Measurements from ENCODE around the gene RANGRF. TPM values are rescaled to one million over a fixed set of nuclear protein-coding genes. Genes with fewer than 3 reads are reported as not detected.
A peak's percentile ranks its signal among the peaks of the same experiment; 100 is the strongest.

The RANGRF gene
- total RNA-seq, 1 donor = 18.9 TPM

DNA sequence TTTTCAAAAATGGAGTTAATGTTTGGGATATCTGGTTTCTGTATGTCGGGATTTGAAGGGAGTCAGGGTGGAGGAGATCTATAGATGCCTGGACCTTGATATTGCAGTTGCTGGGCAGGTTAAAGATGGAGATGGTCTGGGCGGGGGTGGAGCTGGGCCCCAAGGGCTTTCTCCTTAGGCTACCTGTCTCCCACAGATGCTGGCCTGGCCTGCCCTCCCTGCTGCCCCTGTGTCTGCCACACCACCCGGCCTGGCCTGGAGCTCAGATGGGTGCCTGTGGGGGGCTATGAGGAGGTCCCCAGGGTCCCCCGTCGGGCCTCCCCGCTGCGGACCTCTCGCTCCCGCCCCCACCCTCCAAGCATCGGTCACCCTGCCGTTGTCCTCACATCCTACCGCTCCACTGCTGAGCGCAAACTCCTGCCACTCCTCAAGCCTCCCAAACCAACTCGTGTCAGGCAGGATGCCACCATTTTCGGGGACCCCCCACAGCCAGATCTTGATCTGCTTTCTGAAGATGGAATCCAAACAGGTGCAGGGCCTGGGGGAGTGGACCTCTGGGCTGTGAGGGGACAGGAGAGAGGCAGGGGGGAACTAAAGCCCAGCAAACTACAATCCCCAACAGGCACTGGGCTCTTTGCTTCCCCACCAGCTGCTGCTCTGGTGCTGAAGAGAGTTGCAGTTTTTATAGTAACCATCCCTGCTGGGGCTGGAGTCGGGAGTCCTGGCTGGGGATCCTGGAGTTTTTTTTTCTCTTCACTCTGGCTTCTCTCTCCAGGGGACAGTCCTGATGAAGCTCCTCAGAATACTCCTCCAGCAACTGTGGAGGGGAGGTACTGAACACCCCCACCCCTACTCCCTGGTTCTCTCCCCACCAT lies 24.5 kb downstream of the RANGRF start:
- no peak for DNase-seq (ENCODE audit: low read depth in 2 of 3, low spot score in 2 of 3)

DNA sequence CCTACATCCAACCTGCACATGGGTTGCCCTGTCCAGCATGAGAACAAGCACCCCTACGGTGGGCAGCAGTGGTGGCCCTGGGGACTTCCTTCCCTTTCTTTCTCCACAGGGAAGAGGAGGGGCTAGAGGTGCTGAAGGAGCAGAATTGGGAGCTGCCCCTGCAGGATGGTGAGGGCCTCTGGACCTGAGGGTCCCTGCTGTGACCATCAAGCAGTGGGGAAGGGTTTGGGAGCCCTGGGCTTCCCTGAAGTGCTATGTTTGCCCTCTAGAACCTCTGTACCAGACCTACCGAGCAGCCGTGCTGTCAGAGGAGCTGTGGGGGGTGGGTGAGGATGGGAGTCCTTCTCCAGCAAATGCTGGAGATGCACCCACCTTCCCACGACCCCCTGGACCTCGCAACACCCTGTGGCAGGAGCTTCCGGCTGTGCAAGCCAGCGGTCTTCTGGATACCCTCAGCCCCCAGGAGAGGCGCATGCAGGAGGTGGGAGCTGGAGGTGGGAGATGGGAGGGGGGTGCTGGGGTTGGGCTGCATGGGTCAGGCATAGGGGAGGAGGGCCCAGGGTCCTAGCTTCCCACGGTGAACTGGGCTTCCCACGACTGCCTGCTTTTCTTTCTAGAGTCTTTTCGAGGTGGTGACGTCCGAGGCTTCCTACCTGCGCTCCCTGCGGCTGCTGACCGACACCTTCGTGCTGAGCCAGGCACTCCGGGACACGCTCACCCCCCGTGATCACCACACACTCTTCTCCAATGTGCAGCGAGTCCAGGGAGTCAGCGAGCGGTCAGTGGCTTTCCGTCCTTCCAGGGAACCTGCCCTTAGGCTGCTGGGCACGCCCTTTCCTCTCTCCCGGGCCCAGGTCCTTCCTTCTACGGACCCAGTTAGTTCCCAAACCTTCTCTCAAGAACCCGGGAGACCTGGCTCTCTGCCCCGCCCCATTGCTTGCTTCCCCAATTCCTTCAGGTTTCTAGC lies 26.6 kb downstream of the RANGRF start:
- DNase-seq (ENCODE audit: low read depth in 2 of 3, low spot score in 2 of 3) = no peak

DNA sequence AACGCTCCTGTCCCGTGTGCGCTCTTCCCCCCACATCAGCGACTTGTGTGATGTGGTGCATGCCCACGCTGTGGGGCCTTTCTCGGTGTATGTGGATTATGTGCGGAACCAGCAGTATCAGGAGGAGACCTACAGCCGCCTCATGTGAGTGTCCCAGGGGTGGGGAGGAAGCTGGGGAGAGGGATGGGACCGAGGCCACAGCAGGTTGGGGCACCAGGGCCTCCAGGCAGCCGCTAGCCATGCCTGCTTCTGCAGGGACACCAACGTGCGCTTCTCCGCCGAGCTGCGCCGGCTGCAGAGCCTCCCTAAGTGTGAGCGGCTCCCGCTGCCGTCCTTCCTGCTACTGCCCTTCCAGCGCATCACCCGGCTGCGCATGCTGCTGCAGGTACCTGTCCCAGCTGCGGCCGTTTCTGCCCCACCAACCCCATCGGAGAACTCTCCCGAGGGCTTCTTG lies 27.3 kb downstream of the RANGRF start:
- DNase-seq (ENCODE audit: low read depth in 2 of 3, low spot score in 2 of 3) = no peak

DNA sequence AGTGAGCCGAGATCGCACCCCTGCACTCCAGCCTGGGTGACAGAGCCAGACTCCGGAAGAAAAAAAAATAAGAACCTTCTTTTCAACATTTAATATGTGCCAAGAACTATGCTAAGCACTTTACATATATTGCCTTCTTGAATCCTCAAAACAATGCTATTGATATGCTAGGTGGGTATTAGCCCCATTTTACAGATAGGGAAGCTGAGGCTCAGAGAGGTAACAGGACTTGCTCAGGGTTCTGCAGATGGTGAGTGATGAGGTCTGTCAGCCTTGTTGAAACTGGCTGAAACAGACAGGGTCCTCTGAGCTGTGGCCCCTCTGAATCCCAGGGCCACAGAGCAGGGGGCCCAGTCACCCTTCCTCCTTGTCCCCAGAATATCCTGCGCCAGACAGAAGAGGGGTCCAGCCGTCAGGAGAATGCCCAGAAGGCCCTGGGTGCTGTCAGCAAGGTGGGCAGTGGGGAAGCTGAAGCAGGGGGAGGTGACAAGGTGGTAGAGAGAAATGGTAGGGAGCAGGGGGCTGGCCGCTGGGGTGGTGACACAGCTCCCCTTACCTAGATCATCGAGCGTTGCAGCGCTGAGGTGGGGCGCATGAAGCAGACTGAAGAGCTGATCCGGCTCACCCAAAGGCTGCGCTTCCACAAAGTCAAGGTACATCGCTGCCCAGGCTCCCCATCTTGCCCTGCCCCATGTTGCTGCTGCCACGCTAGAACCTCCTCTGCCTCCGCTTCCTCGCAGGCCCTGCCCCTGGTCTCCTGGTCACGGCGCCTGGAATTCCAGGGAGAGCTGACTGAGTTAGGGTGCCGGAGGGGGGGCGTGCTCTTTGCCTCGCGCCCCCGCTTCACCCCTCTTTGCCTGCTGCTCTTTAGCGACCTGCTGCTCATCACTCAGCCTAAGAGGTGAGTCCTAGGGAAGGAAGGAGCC lies 29.8 kb downstream of the RANGRF start:
- DNase-seq (ENCODE audit: low read depth in 2 of 3, low spot score in 2 of 3) = no peak

DNA sequence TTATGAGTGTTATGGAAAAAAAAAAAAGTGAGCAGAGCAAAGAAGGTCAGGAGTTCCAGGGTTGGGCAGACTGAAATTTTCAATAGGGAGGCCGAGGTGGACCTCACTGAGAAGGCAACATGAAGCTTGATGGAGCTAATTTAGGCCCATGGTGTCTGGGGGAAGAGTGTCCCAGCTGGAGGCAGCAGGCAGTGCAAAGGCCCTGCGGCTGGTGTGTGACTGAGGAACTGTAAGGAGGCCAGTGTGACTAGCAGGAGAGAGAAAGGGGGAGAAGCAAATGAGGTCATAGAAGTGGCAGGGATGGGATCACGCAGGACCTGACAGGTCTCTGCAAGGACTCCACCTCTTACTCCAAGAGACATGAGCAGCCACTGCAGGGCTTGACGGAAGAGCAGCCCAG lies 31.8 kb downstream of the RANGRF start:
- DNase-seq (ENCODE audit: low read depth in 2 of 3, low spot score in 2 of 3) = no peak

DNA sequence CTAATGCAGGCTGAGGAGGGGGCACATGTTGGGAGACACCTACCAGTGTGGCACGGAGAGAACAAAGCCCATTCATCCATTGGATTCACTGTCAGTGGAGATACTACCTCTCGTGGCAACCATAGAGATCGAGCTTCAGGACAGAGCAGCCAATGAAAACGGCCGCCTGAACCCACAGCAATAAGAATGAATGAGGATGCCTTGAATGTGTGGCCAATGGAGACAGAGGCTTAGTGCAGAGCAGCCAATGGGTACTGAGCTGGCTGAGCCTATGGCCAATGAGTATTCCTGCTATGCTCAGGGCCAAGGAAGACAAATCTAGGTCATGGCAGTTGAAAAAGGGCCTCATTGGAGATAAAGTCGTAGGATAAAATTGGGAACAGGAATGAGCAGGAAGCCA lies 32.5 kb downstream of the RANGRF start:
- no peak for DNase-seq (ENCODE audit: low read depth in 2 of 3, low spot score in 2 of 3)

DNA sequence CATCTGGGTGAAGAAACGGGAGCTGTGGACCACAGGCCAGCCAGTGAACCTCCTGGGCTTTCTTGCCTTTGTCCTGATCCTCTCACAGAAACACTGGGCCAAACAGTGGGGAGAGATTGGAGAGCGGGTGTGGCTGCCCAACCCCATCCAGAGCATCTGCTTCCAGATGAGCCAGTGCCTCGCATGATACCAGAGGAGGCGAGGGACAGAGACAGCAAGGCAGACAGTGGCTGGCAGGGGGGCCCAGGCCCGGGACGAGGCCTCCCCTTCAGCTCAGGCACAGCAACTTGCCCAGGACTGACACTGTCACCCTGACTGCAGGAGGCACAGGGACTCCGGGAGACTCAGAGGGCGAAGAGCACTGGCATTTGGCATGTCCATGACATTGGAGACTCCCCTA lies 33.6 kb downstream of the RANGRF start:
- DNase-seq (ENCODE audit: low read depth in 2 of 3, low spot score in 2 of 3) = no peak

DNA sequence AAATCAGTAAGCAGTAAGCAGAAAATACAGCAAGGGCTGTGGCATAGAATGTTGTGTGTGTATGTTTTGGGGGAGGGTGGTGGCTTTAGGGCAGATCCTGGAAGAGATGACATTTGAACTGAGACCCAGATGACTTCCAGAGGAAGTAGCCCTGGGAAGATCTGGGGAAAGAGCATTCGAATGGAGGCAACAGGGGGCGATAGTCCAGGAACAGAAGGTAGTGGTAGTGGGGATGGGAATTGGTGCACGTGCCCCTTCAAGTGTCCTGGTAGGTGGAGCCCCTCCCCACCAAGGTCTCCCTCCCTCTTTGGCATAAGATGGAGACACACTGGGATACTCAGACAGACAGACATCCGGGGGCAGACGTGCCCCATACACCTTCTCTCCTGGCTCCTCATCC lies 35.7 kb downstream of the RANGRF start:
- DNase-seq (ENCODE audit: low read depth in 2 of 3, low spot score in 2 of 3) = no peak

DNA sequence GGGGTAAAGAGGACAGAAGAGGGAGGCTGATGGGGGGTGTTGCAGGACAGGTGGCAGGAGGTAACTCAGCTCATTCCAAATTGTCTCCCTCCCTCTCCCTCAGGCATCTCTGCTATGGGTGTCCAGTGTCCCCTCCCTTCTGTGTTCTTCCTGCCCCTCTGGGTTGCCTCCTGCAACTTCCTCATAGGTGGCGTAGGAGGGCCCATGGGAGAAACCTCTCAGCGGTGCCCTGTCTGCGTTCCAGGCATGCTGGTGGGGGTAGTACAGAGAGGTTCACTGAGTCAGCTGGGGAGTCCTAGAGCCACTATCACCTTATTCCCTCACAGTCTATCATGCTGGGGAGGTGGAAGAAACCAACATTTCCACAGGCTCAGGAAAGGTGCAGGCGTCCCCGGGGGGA lies 36.5 kb downstream of the RANGRF start:
- peak in 1 of 3 donors; percentile 18 for DNase-seq (ENCODE audit: low read depth in 2 of 3, low spot score in 2 of 3)

DNA sequence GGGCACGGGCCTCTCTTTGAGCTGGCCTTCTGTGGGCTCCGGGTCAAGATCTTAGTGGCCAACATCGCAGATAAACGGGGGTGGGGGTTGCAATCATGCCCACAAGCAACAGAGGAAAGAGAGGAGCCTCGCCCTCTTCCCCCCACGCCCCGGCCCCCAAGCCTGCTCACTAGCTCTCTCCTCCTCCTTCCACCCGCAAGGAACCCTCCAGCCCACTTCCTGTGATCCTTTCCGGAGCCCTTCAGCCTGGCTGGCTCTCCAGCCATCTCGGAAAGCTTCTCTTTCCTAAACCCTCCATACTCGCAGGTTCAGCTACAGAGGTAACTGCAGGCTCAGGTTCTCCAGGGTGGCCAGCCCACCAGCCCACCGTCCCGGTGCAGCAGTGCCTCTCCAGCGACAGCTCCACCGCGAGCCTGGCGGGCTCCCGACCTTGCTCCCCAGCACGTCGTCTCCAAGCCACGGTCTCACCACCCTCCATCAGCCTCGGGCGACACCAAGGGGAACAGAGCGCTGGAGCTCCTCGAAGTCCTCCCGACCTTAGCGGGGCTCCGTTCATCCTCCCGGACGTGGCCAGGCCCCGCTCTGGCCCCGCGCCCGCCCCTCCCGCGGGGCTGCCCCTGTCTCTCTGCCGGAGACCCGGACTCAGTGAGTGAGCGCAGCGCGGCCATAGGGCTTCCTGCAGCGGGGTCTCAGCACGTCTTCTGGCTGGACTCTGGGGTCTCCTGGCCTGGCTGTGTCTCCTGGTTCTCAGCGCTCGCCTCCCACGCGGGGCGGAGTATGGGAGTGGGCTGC lies 38.2 kb downstream of the RANGRF start:
- peak in 2 of 3 donors; percentile 54 to 61 for DNase-seq (ENCODE audit: low read depth in 2 of 3, low spot score in 2 of 3)

DNA sequence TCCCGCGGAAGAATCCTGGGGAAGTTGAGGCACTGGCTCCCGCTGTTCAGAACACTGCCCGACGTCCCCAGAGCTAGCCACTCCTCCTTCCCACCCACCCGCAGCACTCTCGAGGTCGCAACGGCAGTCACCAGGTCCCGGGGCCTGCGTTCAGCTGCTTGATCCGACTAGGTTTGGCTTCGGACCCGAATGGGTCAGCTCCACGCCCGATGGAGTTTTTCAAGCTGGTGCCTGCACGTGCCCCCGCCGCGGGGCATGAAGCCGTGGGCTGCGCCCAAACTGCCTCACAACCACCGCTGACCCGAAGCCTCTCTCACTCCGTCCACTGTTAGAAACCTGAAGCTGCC lies 38.8 kb downstream of the RANGRF start:
- DNase-seq (ENCODE audit: low read depth in 2 of 3, low spot score in 2 of 3) = no peak

DNA sequence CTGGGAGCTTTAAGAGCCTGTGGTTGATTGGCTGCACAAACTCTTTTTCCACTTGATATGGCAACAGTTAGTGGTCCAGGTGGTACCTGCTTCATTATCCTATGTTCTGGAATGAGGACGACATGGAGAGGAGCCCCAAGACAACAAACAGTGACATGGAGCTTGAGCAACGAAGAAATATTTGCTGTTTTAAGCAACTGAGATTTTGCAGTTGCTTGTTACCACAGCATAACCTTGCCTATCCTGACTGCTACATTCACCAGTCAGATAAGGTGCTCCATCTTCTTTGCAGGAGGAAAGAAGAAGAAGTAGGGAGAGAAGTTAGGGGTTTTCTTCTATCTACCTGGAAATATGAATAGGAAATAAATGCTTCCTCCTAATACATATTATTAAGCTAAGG lies 43.7 kb downstream of the RANGRF start:
- no peak for DNase-seq (ENCODE audit: low read depth in 2 of 3, low spot score in 2 of 3)

DNA sequence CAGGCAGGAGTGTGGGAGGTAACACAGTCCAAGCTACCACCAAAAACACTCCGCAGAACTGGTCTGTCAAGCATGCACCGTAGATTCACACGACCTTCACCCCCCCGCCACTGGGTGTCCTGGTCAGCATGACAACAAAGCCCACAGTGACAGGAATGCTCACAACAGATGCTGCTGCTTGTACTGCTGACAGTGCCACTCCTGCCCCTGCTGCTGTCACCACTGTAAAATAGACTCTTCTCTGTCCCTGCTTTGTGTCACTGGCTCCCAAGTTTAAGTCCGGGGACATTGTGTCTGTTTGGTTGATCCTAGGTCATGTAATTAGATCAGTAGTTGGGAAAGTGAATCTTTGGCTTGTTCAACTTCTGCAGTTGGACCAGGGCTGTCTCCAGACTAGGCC lies 44.2 kb downstream of the RANGRF start:
- DNase-seq (ENCODE audit: low read depth in 2 of 3, low spot score in 2 of 3) = no peak

DNA sequence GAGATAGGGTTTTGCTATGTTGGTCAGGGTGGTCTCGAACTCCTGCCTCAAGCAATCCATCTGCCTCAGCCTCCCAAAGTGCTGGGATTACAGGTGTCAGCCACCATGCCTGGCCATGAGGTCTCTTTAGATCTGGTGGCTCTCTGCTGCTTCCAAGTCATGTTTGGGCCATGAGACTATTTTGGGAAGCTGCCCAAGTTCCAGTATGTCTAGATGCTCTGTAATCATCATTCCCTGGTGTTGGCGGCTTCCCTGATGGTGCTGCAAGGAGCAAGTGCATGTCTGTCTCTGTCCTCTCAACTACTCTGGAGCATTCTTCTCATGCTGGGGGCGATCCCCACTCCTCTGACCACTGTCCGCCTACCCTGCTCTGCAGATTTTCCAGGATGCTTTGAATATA lies 44.8 kb downstream of the RANGRF start:
- no peak for DNase-seq (ENCODE audit: low read depth in 2 of 3, low spot score in 2 of 3)

DNA sequence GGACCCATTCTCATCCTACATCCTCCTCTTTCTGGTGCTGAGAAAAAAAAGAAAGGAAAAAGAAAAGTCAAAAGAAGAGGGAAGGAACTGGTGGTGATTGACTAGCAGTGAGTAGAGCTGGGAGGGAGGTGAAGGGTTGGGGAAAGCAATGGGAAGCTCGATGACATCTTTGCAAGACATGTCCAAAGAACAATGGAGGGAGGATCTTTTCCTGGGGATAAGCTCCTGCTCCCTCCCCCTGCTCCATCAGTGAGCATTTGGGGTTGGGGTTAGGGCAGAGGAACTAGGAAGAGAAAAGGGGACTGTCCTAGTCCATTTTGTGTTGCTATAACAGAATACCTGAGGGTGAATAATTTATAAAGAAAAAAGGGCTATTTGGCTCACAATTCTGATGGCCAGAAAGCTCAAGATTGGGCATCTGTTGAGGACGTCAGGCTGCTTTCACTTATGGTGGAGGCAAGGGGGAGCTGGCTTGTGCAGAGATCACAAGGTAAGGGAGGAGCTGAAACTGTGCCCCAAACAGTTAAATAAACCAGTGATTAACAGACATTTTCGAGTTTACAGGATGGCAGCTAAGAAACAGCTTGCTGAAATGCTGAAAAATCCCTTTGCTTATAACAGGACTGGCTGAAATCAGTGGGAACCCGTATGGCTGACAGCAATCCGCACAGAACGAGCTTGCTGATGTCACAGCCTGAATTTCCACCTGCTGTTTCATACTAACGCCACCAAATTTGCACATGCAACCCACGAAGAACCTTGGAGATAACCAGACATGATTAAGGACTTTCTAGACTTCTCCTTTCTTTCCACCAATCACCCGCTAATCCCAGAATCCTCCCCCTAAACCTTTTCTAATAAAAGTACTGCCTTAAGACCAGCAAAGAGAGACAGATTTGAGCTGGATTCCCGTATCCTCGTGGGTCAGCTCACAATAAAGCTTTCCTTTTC lies 49.6 kb downstream of the RANGRF start:
- peak in 2 of 3 donors; percentile 79 to 87 for DNase-seq (ENCODE audit: low read depth in 2 of 3, low spot score in 2 of 3)

DNA sequence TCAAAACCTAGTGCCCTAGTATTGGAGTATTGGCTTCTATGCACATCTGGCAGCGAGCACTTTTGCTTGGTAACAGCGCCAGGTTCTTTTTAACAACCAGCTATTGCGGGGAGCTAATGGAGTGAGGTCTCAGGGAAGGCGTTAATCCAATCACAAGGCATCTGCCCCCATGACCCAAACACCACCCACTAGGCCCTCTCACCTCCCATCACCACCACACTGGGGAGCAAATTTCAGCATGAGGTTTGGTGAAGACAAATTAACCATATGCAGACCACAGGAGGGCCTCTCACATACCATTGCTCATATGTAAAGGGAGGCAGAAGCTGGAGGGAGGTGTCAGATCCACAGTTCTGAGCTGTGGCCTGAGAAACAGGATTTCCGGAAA lies 50.3 kb downstream of the RANGRF start:
- DNase-seq (ENCODE audit: low read depth in 2 of 3, low spot score in 2 of 3) = peak in 1 of 3 donors; percentile 18

DNA sequence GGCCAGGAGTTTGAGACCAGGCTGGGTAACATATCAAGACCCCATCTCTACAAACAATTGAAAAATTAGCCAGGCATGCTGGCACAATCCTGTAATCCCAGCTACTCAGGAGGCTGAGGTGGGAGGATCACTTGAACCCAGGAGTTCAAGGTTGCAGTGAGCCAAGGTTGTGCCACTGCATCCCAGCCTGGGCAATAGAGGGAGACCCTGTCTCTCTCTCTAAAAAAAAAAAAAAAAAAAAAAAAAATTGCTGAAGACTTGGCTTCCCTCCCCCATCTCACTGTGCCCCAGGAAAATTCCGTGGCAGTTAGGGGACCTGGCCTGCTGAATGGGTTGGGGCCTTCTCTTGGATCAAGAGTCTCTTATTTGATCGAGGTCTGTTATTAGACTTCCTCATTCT lies 51.1 kb downstream of the RANGRF start, which contains the start of gene ODF4:
ODF4 (plus strand) TSS at position 301 of the 400 bp plus-strand sequence. CDS start 212 bp downstream, outside the sequence.
- no peak for DNase-seq (ENCODE audit: low read depth in 2 of 3, low spot score in 2 of 3)
